CD4-positive, alpha-beta T cell (primary cell): ENCODE data around the gene INPP5A. TPM values are rescaled to one million over a fixed set of nuclear protein-coding genes. Genes with fewer than 3 reads are reported as not detected.

Experiments used
- ATAC-seq: fragments of 200-7000 bp; cut with Tn5 transposase; one replicate; pipeline ENCODE4 v1.10.0; 2022; ENCODE audit warnings: mild to moderate bottlenecking; ENCODE audit not compliant: poor library complexity
- CTCF ChIA-PET: fragments of 350-600 bp; sonication (Branson Sonifier 250); formaldehyde crosslinking; loops from one replicate; lab custom pipeline; 2021; ENCODE audit warnings: antibody characterized with exemption, inconsistent platforms; lab: Charles Lee
- POLR2A ChIA-PET: fragments of 350-600 bp; sonication (Branson Sonifier 250); formaldehyde crosslinking; loops from one replicate; lab custom pipeline; 2021; ENCODE audit warnings: antibody characterized with exemption, inconsistent platforms; lab: Charles Lee
- DNase-seq, 14 experiments: peaks; one replicate each; pipeline ENCODE4 v3.0.0-alpha.2; 2013 to 2020; ENCODE audit warnings: mixed read lengths in 2 of 14
- H3K27ac ChIP-seq, 2 donors: one replicate each; pipeline versions ENCODE4 v1.5.1 to v1.7.0; 2013; ENCODE audit warnings: low read length in 2 of 2, low read depth in 1 of 2, mild to moderate bottlenecking in 1 of 2
- H3K27me3 ChIP-seq, 2 experiments: 1 replicate in 1 of 2; 2 replicates in 1 of 2; pipeline versions ENCODE4 v1.6.1 to v1.7.0; 2013; ENCODE audit warnings: low read length in 2 of 2, control low read depth in 1 of 2, mild to moderate bottlenecking in 1 of 2, moderate library complexity in 1 of 2; ENCODE audit not compliant: insufficient read depth in 2 of 2, control insufficient read depth in 1 of 2
- H3K36me3 ChIP-seq: one replicate; pipeline ENCODE4 v1.6.1; 2013; ENCODE audit warnings: low read length, control low read depth; ENCODE audit not compliant: insufficient read depth
- H3K4me1 ChIP-seq: one replicate; pipeline ENCODE4 v1.6.1; 2013; ENCODE audit warnings: low read length, control low read depth; ENCODE audit not compliant: insufficient read depth
- H3K4me3 ChIP-seq: one replicate; pipeline ENCODE4 v1.5.1; 2013; ENCODE audit warnings: mild to moderate bottlenecking, low read length, moderate library complexity
- H3K9me3 ChIP-seq, 2 experiments: 1 replicate in 1 of 2; 2 replicates in 1 of 2; pipeline versions ENCODE4 v1.6.1 to v1.7.0; 2013; ENCODE audit warnings: low read length in 2 of 2, mild to moderate bottlenecking in 2 of 2, control low read depth in 1 of 2, moderate library complexity in 1 of 2; ENCODE audit not compliant: control insufficient read depth in 1 of 2, insufficient read depth in 1 of 2
- H3K27ac Mint-ChIP-seq: one replicate; pipeline ENCODE4 v1.8.0; 2020; ENCODE audit warnings: mixed read lengths
- H3K27me3 Mint-ChIP-seq: one replicate; pipeline ENCODE4 v1.8.0; 2021; ENCODE audit warnings: mixed read lengths
- H3K36me3 Mint-ChIP-seq: one replicate; pipeline ENCODE4 v1.8.0; 2021; ENCODE audit warnings: low read depth, mixed read lengths
- H3K4me1 Mint-ChIP-seq: one replicate; pipeline ENCODE4 v1.8.0; 2021; ENCODE audit warnings: low read depth, mixed read lengths
- H3K4me3 Mint-ChIP-seq: one replicate; pipeline ENCODE4 v1.8.0; 2020; ENCODE audit warnings: mild to moderate bottlenecking, mixed read lengths
- H3K9me3 Mint-ChIP-seq: one replicate; pipeline ENCODE4 v1.8.0; 2020; ENCODE audit warnings: mixed read lengths
- CTCF ChIP-seq: fragments of 200-600 bp; IDR thresholded peaks from one replicate; pipeline ENCODE4 v1.8.0; 2022; ENCODE audit warnings: antibody characterized with exemption, mild to moderate bottlenecking
- intact Hi-C, 2 experiments: fragments of 100-400 bp; cut with DNase I in 1 of 2; cut with micrococcal nuclease in 1 of 2; formaldehyde crosslinking; loops; one replicate each; pipeline versions ENCODE4 v1.15.1 to v1.9.0; 2023 to 2025; cut with DNase I, micrococcal nuclease
- total RNA-seq, 174 experiments: library from RNA in 2 of 174; stranded (reverse) in 2 of 174; gene quantifications; one replicate each; pipeline ENCODE4 v1.2.3 and lab custom pipeline; 2021 to 2026

Gene INPP5A
- total RNA-seq, 2 experiments from 2014 or later = 22.0 to 24.8 TPM

- ATAC-seq (no peak), DNase-seq (no peak)
- Mint-ChIP-seq H3K36me3 (peaks cover 21% of the 10 kb centered on the region), H3K9me3 (peaks cover 6% of the 10 kb centered on the region), H3K27me3 (no peaks in the 10 kb centered on the region), H3K27ac (no peak overlapping the region), H3K4me3 (no peak overlapping the region), H3K4me1 (peaks cover 32% of the 10 kb centered on the region)
- CTCF ChIA-PET = no interaction called here
- Histone ChIP-seq H3K36me3 (no peaks in the 10 kb centered on the region), H3K27me3 (no peaks in the 10 kb centered on the region), H3K4me1 (peaks cover 4% of the 10 kb centered on the region), H3K4me3 (no peak overlapping the region), H3K9me3 (peaks cover 12 to 14% of the 10 kb centered on the region in 2 experiments), H3K27ac (no peak overlapping the region)
- intact Hi-C loops = no loop called here
- TF ChIP-seq CTCF = no peak
- POLR2A ChIA-PET = no interaction called here
Measured at GRCh38 chr10:132603851-132604533, 66.4 kb downstream of the INPP5A start.

- no peak for ATAC-seq
- no peak overlapping the region for H3K27ac ChIP-seq
- H3K36me3 ChIP-seq = no peaks in the 10 kb centered on the region
- no peaks in the 10 kb centered on the region for H3K27me3 Mint-ChIP-seq
- no peak overlapping the region for H3K4me3 ChIP-seq
- peaks cover 21% of the 10 kb centered on the region for H3K36me3 Mint-ChIP-seq
- H3K27me3 ChIP-seq = no peaks in the 10 kb centered on the region
- H3K4me3 Mint-ChIP-seq = no peak overlapping the region
- H3K9me3 Mint-ChIP-seq = peaks cover 6% of the 10 kb centered on the region
- no peak for TF ChIP-seq CTCF
- DNase-seq = no peak
- CTCF ChIA-PET = no interaction called here
- H3K4me1 ChIP-seq = peaks cover 4% of the 10 kb centered on the region
- peaks cover 8 to 11% of the 10 kb centered on the region in 2 experiments for H3K9me3 ChIP-seq
- POLR2A ChIA-PET = no interaction called here
- intact Hi-C loops = no loop called here
- no peak overlapping the region for H3K27ac Mint-ChIP-seq
- peaks cover 38% of the 10 kb centered on the region for H3K4me1 Mint-ChIP-seq
Measured at GRCh38 chr10:132604686-132605085, 67.1 kb downstream of the INPP5A start.

- Histone ChIP-seq H3K4me1 (peaks cover 10% of the 10 kb centered on the region), H3K36me3 (no peaks in the 10 kb centered on the region), H3K27ac (no peak overlapping the region), H3K4me3 (no peak overlapping the region), H3K9me3 (peaks cover 4% of the 10 kb centered on the region in 2 experiments), H3K27me3 (no peaks in the 10 kb centered on the region)
- H3K9me3 Mint-ChIP-seq = peaks cover 2% of the 10 kb centered on the region
- H3K27ac Mint-ChIP-seq = no peak overlapping the region
- intact Hi-C loops = no loop called here
- no peaks in the 10 kb centered on the region for H3K27me3 Mint-ChIP-seq
- no peak for DNase-seq
- no peak for TF ChIP-seq CTCF
- POLR2A ChIA-PET = no interaction called here
- H3K4me1 Mint-ChIP-seq = peaks cover 38% of the 10 kb centered on the region
- ATAC-seq = no peak
- H3K4me3 Mint-ChIP-seq = no peak overlapping the region
- CTCF ChIA-PET = no interaction called here
- H3K36me3 Mint-ChIP-seq = peaks cover 15% of the 10 kb centered on the region
Measured at GRCh38 chr10:132605390-132605789, 67.8 kb downstream of the INPP5A start.
